HG03159 (cell line): ENCODE data around the gene CYP2W1.

ENCODE experiments used
- ATAC-seq: cut with Tn5 transposase; IDR thresholded peaks from one replicate; pipeline ENCODE4 v1.9.1; 2021; ENCODE audit warnings: mild to moderate bottlenecking, moderate library complexity; ENCODE audit not compliant: unreplicated experiment

CYP2W1 gene

DNA sequence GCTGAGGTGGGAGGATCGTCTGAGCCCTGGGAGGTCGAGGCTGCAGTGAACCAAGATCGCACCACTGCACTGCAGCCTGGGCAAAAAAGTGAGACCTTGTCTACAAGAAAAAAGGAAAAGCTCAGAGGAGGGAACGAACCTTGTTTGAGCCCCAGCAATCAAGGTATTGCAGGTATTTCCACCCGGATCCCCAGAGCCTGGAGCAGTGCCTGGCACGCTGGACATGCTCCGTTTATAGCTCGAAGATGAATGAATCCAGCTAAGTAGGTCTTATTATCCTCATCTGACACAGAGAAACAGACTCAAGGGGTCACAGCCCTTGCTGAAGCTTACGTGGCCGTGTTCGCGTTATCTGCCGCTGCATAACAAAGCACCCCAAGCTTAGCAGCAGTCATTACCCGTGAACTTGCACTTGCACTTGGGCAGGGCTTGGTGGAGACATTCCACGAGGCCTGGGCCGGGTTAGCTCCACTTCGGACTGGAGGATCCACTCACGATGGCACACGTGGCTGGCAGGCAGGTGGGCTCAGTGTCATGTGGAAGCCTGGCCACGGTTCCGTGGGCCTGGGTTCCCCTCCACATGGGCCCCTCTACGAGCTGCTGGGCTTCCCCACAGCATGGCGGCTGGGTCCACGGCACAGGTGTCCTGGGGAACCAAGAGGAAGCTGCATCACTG, 4.4 kb upstream of the CYP2W1 start:
- ATAC-seq, result no peak

DNA sequence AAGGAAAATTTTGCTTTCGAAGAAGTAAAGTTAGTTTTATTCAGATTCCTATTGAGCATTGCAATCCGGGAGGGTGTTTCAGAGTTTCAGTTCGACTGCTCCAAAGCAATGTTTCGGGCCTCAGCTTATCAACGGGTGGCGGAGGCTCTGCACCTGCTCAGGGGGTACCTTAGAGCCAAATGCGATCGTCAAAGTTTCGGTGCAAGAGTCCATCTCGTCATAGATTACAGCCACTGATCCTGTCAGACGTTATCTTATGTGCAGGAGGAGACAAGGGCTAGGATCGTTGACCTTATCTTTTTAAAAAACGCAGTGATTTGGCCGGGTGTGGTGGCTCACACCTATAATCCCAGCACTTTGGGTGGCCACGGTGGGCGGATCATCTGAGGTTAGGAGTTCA, 3.8 kb upstream of the CYP2W1 start:
- no peak for ATAC-seq

DNA sequence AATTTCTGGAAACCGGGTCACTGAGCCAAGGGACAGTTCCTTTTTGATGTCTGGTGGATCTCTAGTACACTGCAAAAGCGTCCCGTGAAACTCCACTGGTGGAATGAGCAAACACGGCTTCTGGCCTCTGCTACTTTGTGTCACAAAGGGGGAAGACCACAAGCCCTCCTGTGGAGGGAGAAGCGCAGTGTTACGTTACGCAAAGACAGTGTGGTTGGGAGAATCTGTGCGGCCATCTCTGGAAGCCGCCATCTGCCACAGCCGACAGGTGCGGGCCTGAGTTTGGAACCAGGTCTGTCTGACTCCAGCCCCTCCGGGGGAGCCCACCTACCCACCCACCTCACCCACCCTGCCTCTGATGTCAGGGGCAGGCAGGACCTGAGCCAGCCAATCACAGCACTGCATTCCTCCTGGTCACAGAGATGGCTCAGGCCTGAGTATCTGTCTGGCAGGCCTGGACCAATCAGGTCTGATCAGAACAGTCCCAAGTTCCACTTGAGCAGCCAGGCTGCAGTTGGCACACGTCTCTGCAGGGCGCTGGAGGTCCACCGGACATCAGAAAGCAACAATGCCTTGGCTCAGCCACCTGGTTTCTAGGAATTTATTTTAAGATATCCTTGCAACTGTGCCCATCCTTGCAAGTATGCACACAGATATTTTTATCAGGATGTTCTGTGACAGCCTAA, 3.0 kb upstream of the CYP2W1 start:
- no peak for ATAC-seq

DNA sequence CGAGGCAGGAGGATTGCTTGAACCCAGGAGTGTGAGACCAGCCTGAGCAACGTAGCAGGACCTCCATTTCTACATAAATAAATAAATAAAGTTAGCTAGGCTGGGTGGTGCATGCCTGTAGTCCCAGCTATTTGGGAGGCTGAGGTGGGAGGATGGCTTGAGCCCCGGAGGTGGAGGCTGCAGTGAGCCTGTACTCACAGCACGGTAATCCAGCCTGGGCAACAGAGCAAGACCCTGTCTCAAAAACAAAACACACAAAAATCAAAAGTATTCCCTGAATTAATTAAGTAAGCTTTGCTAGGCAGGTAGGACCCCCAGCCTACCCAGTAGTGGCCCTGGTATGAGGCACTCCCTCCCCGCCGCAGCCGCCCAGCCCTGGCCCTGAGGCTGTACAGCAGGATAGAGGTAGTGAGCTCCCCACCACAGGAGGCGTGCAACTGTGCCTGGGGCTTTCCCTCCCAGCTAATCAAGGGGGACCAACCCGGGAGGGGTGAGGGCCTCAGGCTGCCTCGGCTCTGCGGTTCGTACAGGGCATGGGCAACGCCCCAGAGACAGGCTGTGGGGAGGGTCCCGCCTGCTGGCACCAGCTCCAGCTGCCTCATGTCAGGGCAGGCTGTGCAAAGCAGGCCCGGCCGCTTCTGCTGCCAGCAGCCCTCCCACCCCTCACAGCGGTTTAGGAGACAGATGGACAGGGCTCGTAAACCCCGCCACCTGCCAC, 1.0 kb upstream of the CYP2W1 start:
- ATAC-seq, result no peak

DNA sequence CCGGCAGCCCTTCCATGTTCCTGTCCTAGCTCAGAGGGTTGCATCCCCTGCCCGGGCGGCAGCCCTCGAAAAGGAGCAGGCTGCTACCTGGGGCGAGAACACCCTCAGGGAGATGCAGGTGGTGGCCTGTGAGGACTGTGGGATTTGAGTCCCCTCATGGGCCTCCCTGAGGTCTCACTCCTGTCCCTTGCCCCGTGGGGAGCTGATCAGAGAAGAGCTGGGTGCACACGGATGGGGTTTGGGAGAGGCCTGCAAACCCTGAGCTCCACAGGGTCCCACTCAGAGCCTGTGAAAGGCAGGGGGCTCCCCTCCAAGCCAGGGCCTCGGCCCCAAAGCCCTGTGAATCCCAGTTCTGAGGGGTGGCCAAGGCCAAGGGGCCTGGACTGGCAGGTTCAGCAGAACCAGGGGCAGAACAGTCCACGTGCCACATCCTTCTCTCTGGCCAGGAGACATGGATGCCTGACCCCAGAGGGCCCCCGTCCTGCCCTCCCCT, 424 bp upstream of the CYP2W1 start:
- ATAC-seq, result no peak

DNA sequence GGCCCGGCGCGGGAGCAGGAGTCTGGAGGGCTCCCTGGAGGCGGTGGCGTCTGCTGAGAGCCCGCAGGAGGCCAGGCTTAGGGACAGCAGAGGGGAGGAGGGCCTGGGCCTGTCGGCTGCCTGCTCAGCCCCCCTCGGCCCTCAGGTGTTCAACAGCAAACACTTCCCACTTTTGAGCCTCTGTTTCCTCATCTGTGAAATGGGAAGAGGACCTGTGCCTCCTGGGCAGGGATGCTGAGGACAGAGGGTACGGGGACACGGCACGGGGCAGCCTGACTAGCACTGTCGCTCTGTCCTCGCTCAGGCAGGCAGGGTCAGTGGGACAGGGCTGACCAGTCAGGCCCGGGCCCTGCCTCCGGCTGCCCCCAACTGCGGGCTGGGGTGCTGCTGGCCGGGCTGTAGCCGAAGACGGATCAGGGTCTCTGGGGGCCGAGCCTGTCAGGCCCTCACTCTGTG, 663 bp downstream of the CYP2W1 start:
- no peak for ATAC-seq

DNA sequence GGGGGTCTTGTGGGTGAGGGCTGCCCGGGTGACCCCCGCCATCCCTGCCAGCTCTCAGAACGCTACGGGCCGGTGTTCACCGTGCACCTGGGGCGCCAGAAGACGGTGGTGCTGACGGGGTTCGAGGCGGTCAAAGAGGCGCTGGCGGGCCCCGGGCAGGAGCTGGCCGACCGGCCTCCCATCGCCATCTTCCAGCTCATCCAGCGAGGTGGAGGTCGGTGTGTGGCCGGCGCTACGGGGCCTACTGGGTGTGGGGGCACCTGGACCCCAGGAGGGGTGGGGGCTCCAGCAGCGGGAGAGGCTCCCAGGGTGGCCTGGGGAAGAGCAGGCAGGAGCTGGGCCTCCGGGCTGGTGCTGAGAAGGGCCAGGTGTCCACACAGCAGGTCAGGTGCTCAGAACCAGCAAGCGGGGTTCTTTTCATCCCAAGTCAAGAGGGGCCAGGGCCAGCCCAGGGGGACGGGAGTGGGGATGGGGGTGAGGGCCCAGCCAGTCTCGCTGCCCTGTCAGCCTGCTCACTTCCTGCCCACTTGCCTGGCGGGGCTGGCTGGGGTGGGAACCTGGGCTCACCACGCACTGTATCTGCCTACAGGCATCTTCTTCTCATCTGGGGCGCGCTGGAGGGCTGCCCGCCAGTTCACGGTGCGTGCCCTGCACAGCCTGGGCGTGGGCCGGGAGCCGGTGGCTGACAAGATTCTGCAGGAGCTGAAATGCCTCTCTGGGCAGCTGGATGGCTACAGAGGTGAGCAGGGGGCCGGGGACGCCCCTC, 1.6 kb downstream of the CYP2W1 start:
- ATAC-seq, result no peak

DNA sequence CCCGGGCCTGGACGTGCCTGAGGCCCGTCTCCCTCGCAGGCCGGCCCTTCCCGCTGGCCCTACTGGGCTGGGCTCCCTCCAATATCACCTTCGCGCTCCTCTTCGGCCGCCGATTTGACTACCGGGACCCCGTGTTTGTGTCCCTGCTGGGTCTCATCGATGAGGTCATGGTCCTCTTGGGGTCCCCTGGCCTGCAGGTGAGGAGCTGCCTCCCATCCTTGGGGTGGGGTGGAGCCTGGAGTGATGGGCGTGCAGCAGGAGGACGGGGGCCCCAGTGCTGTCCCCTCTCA, 2.1 kb downstream of the CYP2W1 start:
- no peak for ATAC-seq

DNA sequence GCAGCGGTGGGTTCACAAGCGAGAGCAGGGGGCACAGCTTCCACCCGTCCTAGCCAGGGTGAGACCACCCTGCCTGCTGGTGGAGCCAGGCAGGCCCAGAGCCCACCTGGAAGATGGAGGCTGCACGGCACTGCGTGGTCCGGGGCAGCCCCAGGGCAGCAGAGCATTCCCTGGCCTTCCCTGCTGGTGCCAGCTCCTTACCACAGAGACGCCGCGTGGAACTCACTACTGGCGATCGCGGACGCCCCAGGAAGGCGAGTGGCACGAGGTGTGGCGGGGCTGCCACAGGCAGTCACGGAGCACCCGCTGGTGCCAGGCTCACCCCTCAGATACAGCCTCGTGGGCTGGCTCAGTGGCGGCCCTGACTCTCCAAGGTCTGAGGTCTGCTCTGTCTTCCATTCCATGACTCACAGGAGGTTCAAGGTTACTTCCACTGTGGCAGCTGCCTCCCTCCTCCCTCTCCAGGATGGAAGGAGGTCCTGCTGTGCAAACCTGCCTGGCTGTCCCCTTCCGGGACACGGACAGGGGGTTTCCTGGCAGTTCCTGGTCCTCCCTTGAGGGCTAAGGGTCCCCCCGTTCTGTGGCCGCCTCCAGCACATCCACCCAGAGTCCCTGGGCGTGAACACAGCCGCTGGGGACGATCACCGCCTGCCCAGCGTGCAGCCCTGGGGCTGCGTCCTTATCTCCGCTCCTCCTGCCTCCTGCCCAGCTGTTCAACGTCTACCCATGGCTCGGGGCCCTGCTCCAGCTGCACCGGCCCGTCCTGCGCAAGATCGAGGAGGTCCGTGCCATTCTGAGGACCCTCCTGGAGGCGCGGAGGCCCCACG, 3.1 kb downstream of the CYP2W1 start:
- ATAC-seq, result no peak

DNA sequence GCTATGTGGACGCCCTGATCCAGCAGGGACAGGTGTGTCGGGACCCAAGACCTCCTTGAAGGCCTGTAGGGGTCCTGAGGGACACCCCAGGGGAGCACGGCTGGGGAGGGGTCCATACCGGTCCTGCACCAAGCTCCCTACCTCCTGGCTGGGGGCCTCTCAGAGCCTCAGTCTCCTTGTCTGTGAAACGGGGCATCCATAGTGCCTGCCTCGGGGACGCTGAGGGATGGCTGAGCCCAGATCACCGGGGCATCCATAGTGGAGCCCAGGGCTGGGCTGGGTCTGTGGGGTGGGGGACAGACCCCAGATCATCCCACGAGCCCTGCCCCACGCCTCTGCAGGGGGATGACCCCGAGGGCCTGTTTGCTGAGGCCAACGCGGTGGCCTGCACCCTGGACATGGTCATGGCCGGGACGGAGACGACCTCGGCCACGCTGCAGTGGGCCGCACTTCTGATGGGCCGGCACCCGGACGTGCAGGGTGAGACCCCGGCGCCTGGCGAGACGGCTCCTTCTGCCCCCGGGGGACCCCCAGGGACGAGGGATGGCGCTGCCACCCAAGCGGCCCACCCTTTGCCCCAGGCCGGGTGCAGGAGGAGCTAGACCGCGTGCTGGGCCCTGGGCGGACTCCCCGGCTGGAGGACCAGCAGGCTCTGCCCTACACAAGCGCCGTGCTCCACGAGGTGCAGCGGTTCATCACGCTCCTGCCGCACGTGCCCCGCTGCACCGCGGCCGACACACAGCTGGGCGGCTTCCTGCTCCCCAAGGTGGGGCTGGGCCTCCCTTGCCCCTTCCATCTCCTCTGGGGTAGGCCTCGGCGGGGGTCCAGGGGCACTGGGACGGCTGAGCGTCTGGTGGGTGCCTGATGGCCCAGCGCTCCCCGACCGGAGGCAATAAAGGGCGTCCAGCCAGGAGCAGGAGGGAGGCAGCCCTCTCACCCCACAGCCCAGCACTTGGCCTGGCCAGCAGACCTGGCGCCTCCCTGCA, 4.1 kb downstream of the CYP2W1 start:
- ATAC-seq, result no peak

DNA sequence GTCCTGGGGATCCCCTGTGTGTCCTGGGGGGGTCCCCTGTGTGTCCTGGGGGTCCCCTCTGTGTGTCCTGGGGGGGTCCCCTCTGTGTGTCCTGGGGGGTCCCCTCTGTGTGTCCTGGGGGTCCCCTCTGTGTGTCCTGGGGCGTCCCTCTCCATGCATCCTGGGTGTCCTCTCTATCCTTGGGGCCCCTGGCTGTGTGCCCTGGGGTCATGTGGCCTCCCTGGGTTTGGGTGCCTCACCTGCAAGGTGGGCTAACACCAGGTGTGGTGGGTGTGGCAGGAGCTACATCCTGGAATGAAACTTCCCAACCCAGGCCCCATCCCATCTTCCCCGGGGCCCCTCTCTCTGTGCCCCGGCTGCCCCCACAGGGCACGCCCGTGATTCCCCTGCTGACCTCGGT, 4.9 kb downstream of the CYP2W1 start:
- no peak for ATAC-seq

DNA sequence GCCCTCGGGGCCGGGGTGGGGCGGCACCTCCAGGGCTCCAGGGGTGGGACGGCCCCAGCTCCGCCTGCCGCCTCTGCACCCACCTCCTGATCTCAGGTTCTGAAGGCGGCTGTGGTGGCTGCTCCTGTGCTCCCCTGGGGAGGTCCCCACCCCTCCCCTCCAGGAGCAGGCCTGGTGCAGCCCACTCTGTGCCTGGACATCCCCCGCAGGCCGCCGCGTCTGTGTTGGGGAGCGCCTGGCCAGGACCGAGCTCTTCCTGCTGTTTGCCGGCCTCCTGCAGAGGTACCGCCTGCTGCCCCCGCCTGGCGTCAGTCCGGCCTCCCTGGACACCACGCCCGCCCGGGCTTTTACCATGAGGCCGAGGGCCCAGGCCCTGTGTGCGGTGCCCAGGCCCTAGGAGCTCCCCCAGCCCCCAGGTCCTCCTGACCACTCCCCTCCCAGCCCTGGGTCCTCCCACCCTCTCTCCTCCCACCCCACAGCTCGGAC, 5.5 kb downstream of the CYP2W1 start:
- ATAC-seq, result no peak

DNA sequence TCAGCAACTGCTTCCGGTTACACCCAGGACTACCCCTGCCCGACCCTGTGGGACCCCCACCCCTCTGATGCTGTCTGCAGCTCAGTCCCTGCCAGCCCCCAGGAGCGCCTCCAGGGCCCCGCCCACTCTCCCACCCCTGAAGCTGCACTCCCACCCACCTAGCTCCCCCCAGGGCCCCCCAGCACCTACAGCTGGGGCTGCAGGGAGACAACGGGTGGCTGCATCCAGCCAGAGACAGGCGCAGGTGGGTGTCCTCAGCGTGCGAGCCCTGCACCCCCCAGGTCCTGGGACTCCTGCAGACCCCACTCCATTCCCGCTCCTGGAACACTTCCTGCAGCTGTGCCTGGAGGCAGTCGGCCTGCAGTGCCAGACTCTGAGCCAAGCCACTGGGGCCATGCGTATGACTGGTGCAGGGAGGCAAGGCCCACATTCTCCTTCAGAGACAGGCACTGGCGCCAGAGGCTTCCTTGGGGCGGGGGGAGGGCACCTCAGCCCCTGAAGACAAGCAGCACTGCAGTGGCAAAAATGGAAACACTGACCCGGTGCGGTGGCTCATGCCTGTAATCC, 6.1 kb downstream of the CYP2W1 start:
- ATAC-seq, result no peak

DNA sequence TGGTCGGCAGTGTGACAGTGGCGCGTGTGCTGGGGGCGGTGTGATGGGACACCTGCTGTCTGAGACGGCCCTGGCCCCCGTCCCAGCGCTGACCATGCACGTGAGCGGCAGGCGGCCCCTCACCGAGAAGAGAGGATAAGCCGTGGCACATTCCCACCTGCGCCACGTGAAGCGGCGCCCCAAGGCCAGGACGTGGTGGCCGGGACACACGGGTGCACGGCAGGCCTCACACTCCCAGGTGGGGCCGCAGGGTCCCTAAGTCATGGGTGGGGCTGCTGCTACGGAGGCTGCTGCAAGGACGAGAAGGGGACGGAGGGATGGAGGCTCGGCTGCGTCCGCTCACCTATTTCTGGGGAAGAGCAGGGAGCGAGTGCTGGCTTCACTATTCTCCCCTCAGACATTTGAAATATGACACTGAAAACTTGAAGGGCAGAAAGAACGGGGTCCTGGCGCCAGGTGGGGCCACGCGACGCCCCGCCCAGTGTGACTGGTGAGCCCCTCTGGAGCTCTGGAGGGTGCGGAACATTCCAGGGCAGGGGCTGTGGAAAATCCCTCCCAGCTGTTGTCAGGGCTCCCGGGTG, 7.5 kb downstream of the CYP2W1 start:
- no peak for ATAC-seq

DNA sequence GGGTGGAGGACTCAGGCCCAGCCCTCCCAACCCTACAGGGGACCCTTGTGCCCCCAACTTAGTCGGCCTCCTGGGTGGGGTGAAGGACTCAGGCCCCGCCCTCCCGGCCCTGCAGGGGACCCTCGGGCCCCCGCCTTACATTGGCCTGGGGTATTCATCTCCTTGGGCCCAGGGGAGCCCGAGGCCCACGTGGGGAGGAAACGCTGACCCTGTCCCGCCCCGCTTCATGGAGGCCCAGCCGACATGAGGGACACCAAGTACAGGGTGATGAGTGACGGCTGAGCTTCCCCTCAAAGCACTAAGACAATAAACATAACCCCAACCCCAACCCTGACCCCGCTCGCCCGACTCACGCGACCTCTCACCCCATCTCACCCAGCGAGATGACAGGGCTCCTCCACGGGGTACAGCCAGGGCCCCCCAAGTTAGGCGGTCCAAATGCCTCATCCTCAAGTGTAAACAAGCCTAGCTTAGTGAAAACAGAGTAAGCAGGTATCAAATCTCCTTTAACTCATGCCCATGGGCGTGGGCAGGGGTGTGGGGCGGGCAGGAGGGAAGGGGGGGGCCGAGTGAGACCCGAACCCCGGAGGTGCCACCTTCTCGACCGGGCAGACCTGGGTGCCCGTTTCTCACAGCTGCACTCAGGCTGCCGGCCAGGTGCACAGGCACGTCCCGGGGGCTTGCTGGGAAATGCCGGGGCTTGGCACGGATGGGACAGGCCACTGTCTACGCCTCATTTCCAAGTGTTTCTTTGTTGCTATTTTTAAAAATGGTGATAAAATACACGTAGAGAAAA, 8.2 kb downstream of the CYP2W1 start:
- no peak for ATAC-seq

DNA sequence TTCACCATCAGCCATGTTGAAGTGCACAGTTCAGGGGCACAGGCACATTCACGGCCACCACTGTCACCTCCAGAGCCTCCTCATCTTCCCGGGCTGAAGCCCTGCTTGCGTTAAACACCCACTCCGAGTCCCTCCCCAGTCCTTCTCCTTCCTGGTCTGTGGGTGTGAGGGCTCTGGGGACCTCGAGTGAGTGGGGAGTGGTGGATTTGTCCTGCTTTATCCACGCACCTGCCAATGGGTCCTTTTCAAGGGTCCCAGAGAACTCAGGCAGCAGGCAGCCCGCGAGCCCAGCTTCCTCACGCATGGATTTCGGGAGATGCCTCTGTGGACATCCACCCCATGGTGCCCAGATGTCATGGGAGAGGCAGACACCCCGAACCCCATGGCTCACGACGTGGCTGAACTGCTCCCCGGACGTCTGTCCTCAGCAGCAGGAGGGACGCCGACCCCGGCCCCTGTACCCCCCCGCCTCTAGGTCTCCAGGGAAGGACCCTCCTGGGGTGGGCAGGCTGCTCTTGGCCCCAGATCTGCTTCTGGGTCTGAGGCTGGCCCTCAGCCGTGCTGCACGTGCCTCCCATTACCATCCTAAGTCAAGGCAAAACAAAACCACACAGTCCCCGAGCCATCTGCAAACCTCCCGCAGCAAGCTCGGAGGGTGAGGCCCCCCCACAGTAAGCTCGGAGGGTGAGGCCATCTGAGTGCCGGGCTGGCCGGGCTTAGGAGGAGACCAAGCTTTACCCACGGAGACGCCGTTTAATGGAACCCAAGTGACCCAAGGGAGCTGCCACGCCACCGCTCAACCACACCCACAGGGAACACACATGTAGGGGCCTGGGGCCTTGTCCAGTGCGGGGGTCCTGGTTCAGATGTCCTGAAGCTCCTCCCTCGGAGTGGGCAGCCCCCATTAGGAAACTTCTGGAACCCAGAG, 9.0 kb downstream of the CYP2W1 start:
- no peak for ATAC-seq
